OCI-LY7 (cell line): Measurements from ENCODE around the gene ABCB11. TPM values are rescaled to one million over a fixed set of nuclear protein-coding genes. Genes with fewer than 3 reads are reported as not detected.
"Not testable (repeated sequence)": the region's sequence is repeated elsewhere in the genome, so short reads cannot be mapped to it uniquely, and the experiment has no call there.

ENCODE experiments used
- BruUV-seq: library from RNA; stranded (reverse); fragments of 400-500 nt; replicated peaks from 2 replicates; lab custom pipeline; 2021; lab: Mats Ljungman, UMichigan
- CTCF ChIA-PET: fragments of 300-600 bp; sonication (Branson Sonifier 250); formaldehyde crosslinking; loops from one replicate; lab custom pipeline; 2022; ENCODE audit warnings: antibody characterized with exemption; ENCODE audit not compliant: unreplicated experiment; lab: Charles Lee
- POLR2A ChIA-PET: fragments of 300-600 bp; sonication (Branson Sonifier 250); formaldehyde crosslinking; loops from one replicate; lab custom pipeline; 2022; ENCODE audit warnings: antibody characterized with exemption; lab: Charles Lee
- DNase-seq: peaks from one replicate; pipeline ENCODE4 v3.0.0-alpha.2; 2015; ENCODE audit warnings: low spot score
- H2AFZ ChIP-seq: fragments of 200-600 bp; sonication (generic), shearing (Covaris generic); 2 replicates; pipeline ENCODE4 v1.6.1; 2014; ENCODE audit warnings: mild to moderate bottlenecking, antibody characterized with exemption, low read length, moderate library complexity
- H3K27ac ChIP-seq: fragments of 200-600 bp; sonication (generic); 2 replicates; pipeline ENCODE4 v1.5.1; 2014; ENCODE audit warnings: mixed run types, low read depth, mild to moderate bottlenecking, moderate library complexity, low read length, inconsistent platforms; ENCODE audit not compliant: poor library complexity, severe bottlenecking
- H3K36me3 ChIP-seq: fragments of 200-600 bp; sonication (generic); 2 replicates; pipeline ENCODE4 v1.6.1; 2014; ENCODE audit warnings: mild to moderate bottlenecking, antibody characterized with exemption, low read length, moderate library complexity, mixed read lengths; ENCODE audit not compliant: insufficient read depth
- H3K4me1 ChIP-seq: fragments of 200-600 bp; sonication (generic); 2 replicates; pipeline ENCODE4 v1.5.1; 2014; ENCODE audit warnings: mild to moderate bottlenecking, low read length; ENCODE audit not compliant: insufficient read depth, poor library complexity, severe bottlenecking
- H3K4me2 ChIP-seq: fragments of 200-600 bp; sonication (generic); 2 replicates; pipeline ENCODE4 v1.6.1; 2014; ENCODE audit warnings: mild to moderate bottlenecking, low read length
- H3K4me3 ChIP-seq: fragments of 200-600 bp; sonication (generic); 2 replicates; pipeline ENCODE4 v1.5.1; 2014; ENCODE audit warnings: mild to moderate bottlenecking, low read depth, low read length; ENCODE audit not compliant: poor library complexity, severe bottlenecking
- H3K79me2 ChIP-seq: fragments of 200-600 bp; sonication (generic); 2 replicates; pipeline ENCODE4 v1.6.1; 2016; ENCODE audit warnings: low read depth, mild to moderate bottlenecking, low read length, moderate library complexity, mixed read lengths; ENCODE audit not compliant: insufficient read depth
- H3K9me2 ChIP-seq: fragments of 200-600 bp; sonication (generic); 2 replicates; pipeline ENCODE4 v1.6.1; 2016; ENCODE audit warnings: mild to moderate bottlenecking, low read length, mixed read lengths; ENCODE audit not compliant: insufficient read depth
- H3K9me3 ChIP-seq: fragments of 200-600 bp; sonication (generic); 2 replicates; pipeline ENCODE4 v1.6.1; 2014; ENCODE audit warnings: mild to moderate bottlenecking, mixed run types, low read length, mixed read lengths
- H4K20me1 ChIP-seq: fragments of 200-600 bp; sonication (generic); 2 replicates; pipeline ENCODE4 v1.6.1; 2014; ENCODE audit warnings: mild to moderate bottlenecking, antibody characterized with exemption, low read length, moderate library complexity, mixed read lengths; ENCODE audit not compliant: insufficient read depth
- CTCF ChIP-seq: fragments of 200-600 bp; sonication (generic); conservative IDR thresholded peaks from 2 replicates; pipeline ENCODE4 v1.5.1; 2014; ENCODE audit warnings: mild to moderate bottlenecking, antibody characterized with exemption, low read length, moderate library complexity, mixed read lengths
- EZH2phosphoT487 ChIP-seq: fragments of 200-600 bp; sonication (generic); IDR thresholded peaks from 2 replicates; pipeline ENCODE4 v1.6.1; 2018; ENCODE audit warnings: low read depth, borderline replicate concordance, mild to moderate bottlenecking, mixed run types, antibody characterized with exemption, low read length, moderate library complexity, mixed read lengths
- intact Hi-C: fragments of 100-400 bp; cut with micrococcal nuclease; formaldehyde crosslinking; loops from one replicate; pipeline ENCODE4 v1.10.0; 2022; ENCODE audit not compliant: unreplicated experiment
- total RNA-seq, 2 experiments: library from RNA; depleted of rRNA in 1 of 2; stranded (reverse); fragments of >200 nt in 1 of 2; shearing (Covaris generic) in 1 of 2; gene quantifications; 2 replicates each; pipeline ENCODE4 v1.2.3, GENCODE V29; 2014 to 2022

Gene ABCB11
- total RNA-seq, 2 experiments from 2014 or later, result 0.04 TPM; not detected in 1

GRCh38 chr2:169013628-169014026 lies 17.5 kb downstream of the ABCB11 start:
- Histone ChIP-seq H3K9me3 (no peaks in the 10 kb centered on the region), H3K9me2 (no peaks in the 10 kb centered on the region), H3K79me2 (no peaks in the 10 kb centered on the region), H3K4me1 (no peaks in the 10 kb centered on the region), H3K27ac (no peak overlapping the region), H2AFZ (no peak overlapping the region), H3K36me3 (no peaks in the 10 kb centered on the region), H3K4me2 (no peak overlapping the region), H3K4me3 (no peak overlapping the region), H4K20me1 (no peaks in the 10 kb centered on the region)
- no peak for DNase-seq
- intact Hi-C loops, result no loop called here
- ChIA-PET CTCF (no interaction called here), POLR2A (interaction anchor here (0.8 to 1.9 kb wide), 3 partner anchors 10 to 61 kb away, joined by 3 to 7 read pairs (median 5); no protein-coding TSS in a partner anchor)
- TF ChIP-seq CTCF, result no peak
- no peak for TF ChIP-seq EZH2phosphoT487
- BruUV-seq, result no TSS peak

- Histone ChIP-seq H3K9me3 (no peaks in the 10 kb centered on the region), H3K4me1 (no peaks in the 10 kb centered on the region), H4K20me1 (no peaks in the 10 kb centered on the region), H3K79me2 (no peaks in the 10 kb centered on the region), H3K4me3 (no peak overlapping the region), H3K27ac (no peak overlapping the region), H3K4me2 (no peak overlapping the region), H3K36me3 (no peaks in the 10 kb centered on the region), H3K9me2 (no peaks in the 10 kb centered on the region), H2AFZ (no peak overlapping the region)
- no peak for DNase-seq
- ChIA-PET POLR2A (interaction anchor here (1.9 kb wide), 1 partner anchor 11 kb away, joined by 7 read pairs; no protein-coding TSS in a partner anchor), CTCF (no interaction called here)
- no peak for TF ChIP-seq EZH2phosphoT487
- TF ChIP-seq CTCF, result no peak
- no TSS peak for BruUV-seq
- intact Hi-C loops, result no loop called here
Measured at GRCh38 chr2:169012812-169013627, 18.1 kb downstream of the ABCB11 start.

- not testable (repeated sequence) for BruUV-seq
Measured at GRCh38 chr2:169012191-169012792, 18.8 kb downstream of the ABCB11 start.

More at GRCh38 chr2:169012191-169012792, 18.8 kb downstream of the ABCB11 start:
- intact Hi-C loops, H3K79me2 ChIP-seq, H3K4me3 ChIP-seq, H3K9me2 ChIP-seq, H2AFZ ChIP-seq, H4K20me1 ChIP-seq, CTCF ChIA-PET, POLR2A ChIA-PET, H3K9me3 ChIP-seq, H3K4me2 ChIP-seq, H3K4me1 ChIP-seq, H3K27ac ChIP-seq, H3K36me3 ChIP-seq, DNase-seq: not testable (repeated sequence)
